H1 (cell line): ENCODE data around the gene SIAH3. TPM values are rescaled to one million over a fixed set of nuclear protein-coding genes. Genes with fewer than 3 reads are reported as not detected.

Source experiments
- CBX8 ChIP-seq: fragments of 300-800, 300-1000 bp; sonication (generic); IDR thresholded peaks from 2 replicates; pipeline ENCODE4 v1.7.1; 2016; ENCODE audit warnings: low read depth, low read length, borderline replicate concordance
- HDAC6 ChIP-seq: IDR thresholded peaks from one replicate; pipeline ENCODE4 v1.7.1; 2012; ENCODE audit warnings: low read depth, mild to moderate bottlenecking, inconsistent platforms, low read length, moderate library complexity
- JUN ChIP-seq: IDR thresholded peaks from 2 replicates; pipeline ENCODE4 v1.6.1; 2011; ENCODE audit warnings: low read depth, mild to moderate bottlenecking, improper control_type of control experiment, low read length
- JUND ChIP-seq: IDR thresholded peaks from 2 replicates; pipeline ENCODE4 v1.6.1; 2011; ENCODE audit warnings: mild to moderate bottlenecking, improper control_type of control experiment, low read length
- KDM5A ChIP-seq: fragments of 200-600 bp; IDR thresholded peaks from 2 replicates; pipeline ENCODE4 v1.7.1; 2012; ENCODE audit warnings: mild to moderate bottlenecking, low read length, inconsistent platforms, mixed read lengths
- SAP30 ChIP-seq: fragments of 300-600 bp; sonication (generic); IDR thresholded peaks from 2 replicates; pipeline ENCODE4 v1.7.1; 2012; ENCODE audit warnings: low read length, moderate library complexity, mild to moderate bottlenecking, inconsistent platforms; ENCODE audit not compliant: insufficient read depth, insufficient replicate concordance
- polyA plus RNA-seq, 7 experiments: library from polyadenylated mRNA; depleted of rRNA in 3 of 7; stranded (reverse) in 5 of 7; unstranded in 2 of 7; fragments of >200 nt in 5 of 7; fragments of 200-250 nt in 2 of 7; gene quantifications; 1 replicate in 5 of 7; 2 replicates in 1 of 7; 4 replicates in 1 of 7; pipeline versions ENCODE4 v1.2.1 to v1.2.3, GENCODE V29; 2011 to 2013; ENCODE audit warnings: missing spikeins in 2 of 7, mixed read lengths in 2 of 7
- total RNA-seq: library from RNA; stranded (reverse); fragmentation: NEBNext Ultra II Directional; extraction: Animal tissue kit (Norgen Biotek cat#: 25700); gene quantifications from 2 replicates; pipeline ENCODE4 v1.2.1, GENCODE V29; 2021
- TF ChIP-seq, protein P1 (sequence below): IDR thresholded peaks from 2 replicates; pipeline ENCODE4 v1.6.1; 2012; ENCODE audit warnings: low read length, inconsistent platforms
- TF ChIP-seq, protein P2 (sequence below): IDR thresholded peaks from 2 replicates; pipeline ENCODE4 v1.6.1; 2012; ENCODE audit warnings: inconsistent platforms

SIAH3 gene
- total and polyA plus RNA-seq, 2 of the 8 experiments (the other 6 are each of a cell fraction or from before 2014, with no cell fraction given) = 0.15 to 0.17 TPM

DNA sequence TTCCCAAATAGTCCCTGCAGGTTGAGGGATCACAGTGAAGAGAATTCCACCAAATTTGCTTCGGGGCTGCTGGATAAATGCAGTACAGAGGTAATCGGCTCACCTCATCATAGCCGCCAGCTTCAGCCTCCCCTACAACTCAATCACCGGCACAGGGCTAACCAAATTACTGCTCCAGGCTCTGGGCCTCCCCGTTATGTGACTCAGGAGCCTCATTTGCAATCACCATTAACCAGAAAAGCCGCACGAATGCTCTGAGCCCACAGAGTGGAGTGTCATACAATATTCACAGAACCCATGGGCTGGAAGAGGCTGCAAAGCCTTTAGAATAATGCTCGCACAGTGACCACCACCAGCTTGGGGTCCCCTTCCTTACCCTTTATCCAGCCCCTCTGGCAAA is 4.9 kb downstream of the SIAH3 start (continued):
- TF ChIP-seq, protein P1, sequence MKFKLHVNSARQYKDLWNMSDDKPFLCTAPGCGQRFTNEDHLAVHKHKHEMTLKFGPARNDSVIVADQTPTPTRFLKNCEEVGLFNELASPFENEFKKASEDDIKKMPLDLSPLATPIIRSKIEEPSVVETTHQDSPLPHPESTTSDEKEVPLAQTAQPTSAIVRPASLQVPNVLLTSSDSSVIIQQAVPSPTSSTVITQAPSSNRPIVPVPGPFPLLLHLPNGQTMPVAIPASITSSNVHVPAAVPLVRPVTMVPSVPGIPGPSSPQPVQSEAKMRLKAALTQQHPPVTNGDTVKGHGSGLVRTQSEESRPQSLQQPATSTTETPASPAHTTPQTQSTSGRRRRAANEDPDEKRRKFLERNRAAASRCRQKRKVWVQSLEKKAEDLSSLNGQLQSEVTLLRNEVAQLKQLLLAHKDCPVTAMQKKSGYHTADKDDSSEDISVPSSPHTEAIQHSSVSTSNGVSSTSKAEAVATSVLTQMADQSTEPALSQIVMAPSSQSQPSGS = no peak
- TF ChIP-seq JUN = no peak
- TF ChIP-seq, protein P2, sequence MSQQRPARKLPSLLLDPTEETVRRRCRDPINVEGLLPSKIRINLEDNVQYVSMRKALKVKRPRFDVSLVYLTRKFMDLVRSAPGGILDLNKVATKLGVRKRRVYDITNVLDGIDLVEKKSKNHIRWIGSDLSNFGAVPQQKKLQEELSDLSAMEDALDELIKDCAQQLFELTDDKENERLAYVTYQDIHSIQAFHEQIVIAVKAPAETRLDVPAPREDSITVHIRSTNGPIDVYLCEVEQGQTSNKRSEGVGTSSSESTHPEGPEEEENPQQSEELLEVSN = no peak
- TF ChIP-seq JUND = no peak
- no peak for TF ChIP-seq HDAC6
- no peak for TF ChIP-seq CBX8
- TF ChIP-seq SAP30 = no peak
- TF ChIP-seq KDM5A = no peak
